PFSK-1 (cell line): ENCODE data around the gene CSF1R.

Experiments used
- REST ChIP-seq, 2 experiments: IDR thresholded peaks; 2 replicates each; pipeline versions ENCODE4 v1.6.1 to v1.8.0; 2011 to 2012; ENCODE audit warnings: low read depth in 2 of 2, low read length in 2 of 2, control low read depth in 1 of 2, inconsistent platforms in 1 of 2, mild to moderate bottlenecking in 1 of 2, moderate library complexity in 1 of 2; ENCODE audit not compliant: insufficient read depth in 1 of 2
- SIN3A ChIP-seq: IDR thresholded peaks from 2 replicates; pipeline ENCODE4 v1.6.1; 2012; ENCODE audit warnings: mild to moderate bottlenecking, low read length, moderate library complexity, borderline replicate concordance; ENCODE audit not compliant: insufficient read depth

DNA sequence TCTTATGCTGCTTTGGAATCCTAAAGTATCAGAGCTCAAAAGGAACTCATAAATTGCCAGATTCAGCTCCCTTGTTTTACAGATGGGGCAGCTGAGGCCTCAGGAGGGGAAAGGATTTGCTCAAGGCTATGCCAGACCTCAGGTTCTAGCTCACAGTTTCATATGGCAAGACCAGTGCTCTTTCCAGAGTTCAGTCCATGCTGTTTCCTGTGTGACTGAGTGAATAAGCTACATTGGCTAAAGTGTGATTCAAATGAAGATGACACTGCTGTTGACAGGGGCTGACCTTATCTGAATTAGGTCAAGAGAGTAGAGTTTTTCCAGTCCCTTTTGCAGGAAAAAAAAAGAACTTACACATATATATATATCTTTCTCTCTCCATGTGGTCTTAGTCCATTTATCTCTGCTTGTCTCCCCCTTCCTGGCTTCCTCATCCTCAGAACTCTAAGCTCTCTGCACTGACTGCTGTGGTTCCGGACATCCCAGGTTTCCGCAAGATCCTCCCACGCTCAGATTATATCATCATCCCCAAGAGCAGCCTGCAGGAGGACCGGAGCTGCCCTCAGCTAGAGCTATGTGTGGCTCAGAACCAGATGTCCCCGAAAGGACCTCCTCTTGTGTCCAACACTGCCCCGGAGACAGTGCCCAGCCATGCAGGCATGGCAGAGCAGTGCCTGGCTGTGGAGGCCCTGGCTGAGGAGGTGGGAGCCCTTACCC lies 76.5 kb downstream of the CSF1R start:
- TF ChIP-seq SIN3A: 0 out of 2 replicates have a peak, but pooled peaks have one; percentile 62
- TF ChIP-seq REST (IDR thresholded peaks at IDR 0.05; ENCODE audit: insufficient read depth in 1 of 2, low read depth in 2 of 2, low read length in 2 of 2): 0 out of 4 replicates have a peak, but pooled peaks of 1 of the 2 experiments have one; percentile 43
